ENCODE results near the gene VSNL1.

The VSNL1 gene

GRCh38 chr2:17625446-17625845 lies 85.0 kb downstream of the VSNL1 start:
- Histone ChIP-seq H3K9me3 (ENCODE audit: control insufficient read depth, insufficient read depth, low read depth, low read length) (no peaks in the 10 kb centered on the region), H3K4me3 (ENCODE audit: low read depth, low read length) (no peak overlapping the region), H3K27ac (ENCODE audit: extremely low read depth, low read depth, low read length) (no peak overlapping the region), H3K36me3 (ENCODE audit: control insufficient read depth in 2 of 2, insufficient read depth in 1 of 2, low read length in 2 of 2) (no peaks in the 10 kb centered on the region), H3K4me1 (ENCODE audit: control insufficient read depth, insufficient read depth, low read length) (no peaks in the 10 kb centered on the region; the same call in 1 of the 2 replicates)
- ChIA-PET CTCF (interaction anchor here (1.3 kb wide), 1 partner anchor 21 kb away, joined by 6 read pairs; no protein-coding TSS in a partner anchor), POLR2A (no interaction called here)
- TF ChIP-seq ZNF169 (tag by site-specific recombination; IDR thresholded peaks at IDR 0.05): no peak
- TF ChIP-seq ZNF560 (tag by site-specific recombination; IDR thresholded peaks at IDR 0.05; ENCODE audit: borderline replicate concordance): no peak
- TF ChIP-seq ZNF830 (tag by site-specific recombination; IDR thresholded peaks at IDR 0.05; ENCODE audit: low read depth): no peak
- TF ChIP-seq ZFP3 (tag by site-specific recombination; IDR thresholded peaks at IDR 0.05; ENCODE audit: low read depth): no peak
- TF ChIP-seq ZNF654 (tag by site-specific recombination; IDR thresholded peaks at IDR 0.05; ENCODE audit: low read depth): no peak
- no peak for TF ChIP-seq MEIS1 (CRISPR knock-in tag; IDR thresholded peaks at IDR 0.05; ENCODE audit: borderline replicate concordance)
- TF ChIP-seq SETDB1 (IDR thresholded peaks at IDR 0.05; ENCODE audit: insufficient read length, low read length): no peak
- TF ChIP-seq SP2 (tag by site-specific recombination; IDR thresholded peaks at IDR 0.05): no peak
- no peak for TF ChIP-seq ZFP41 (tag by site-specific recombination; IDR thresholded peaks at IDR 0.05; ENCODE audit: borderline replicate concordance)
- TF ChIP-seq, protein P1, sequence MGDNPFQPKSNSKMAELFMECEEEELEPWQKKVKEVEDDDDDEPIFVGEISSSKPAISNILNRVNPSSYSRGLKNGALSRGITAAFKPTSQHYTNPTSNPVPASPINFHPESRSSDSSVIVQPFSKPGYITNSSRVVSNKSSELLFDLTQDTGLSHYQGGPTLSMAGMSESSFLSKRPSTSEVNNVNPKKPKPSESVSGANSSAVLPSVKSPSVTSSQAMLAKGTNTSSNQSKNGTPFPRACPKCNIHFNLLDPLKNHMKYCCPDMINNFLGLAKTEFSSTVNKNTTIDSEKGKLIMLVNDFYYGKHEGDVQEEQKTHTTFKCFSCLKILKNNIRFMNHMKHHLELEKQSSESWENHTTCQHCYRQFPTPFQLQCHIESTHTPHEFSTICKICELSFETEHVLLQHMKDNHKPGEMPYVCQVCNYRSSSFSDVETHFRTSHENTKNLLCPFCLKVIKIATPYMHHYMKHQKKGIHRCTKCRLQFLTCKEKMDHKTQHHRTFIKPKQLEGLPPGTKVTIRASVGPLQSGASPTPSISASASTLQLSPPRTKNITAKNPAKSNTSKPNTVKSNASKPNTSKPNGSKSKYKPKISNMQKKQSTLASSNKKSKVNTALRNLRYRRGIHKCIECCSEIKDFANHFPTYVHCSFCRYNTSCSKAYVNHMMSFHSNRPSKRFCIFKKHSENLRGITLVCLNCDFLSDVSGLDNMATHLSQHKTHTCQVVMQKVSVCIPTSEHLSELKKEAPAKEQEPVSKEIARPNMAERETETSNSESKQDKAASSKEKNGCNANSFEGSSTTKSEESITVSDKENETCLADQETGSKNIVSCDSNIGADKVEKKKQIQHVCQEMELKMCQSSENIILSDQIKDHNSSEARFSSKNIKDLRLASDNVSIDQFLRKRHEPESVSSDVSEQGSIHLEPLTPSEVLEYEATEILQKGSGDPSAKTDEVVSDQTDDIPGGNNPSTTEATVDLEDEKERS (tag by site-specific recombination; IDR thresholded peaks at IDR 0.05): no peak

GRCh38 chr2:17626986-17627385 lies 86.5 kb downstream of the VSNL1 start:
- Histone ChIP-seq H3K9me3 (ENCODE audit: control insufficient read depth, insufficient read depth, low read depth, low read length) (no peaks in the 10 kb centered on the region), H3K4me1 (ENCODE audit: control insufficient read depth, insufficient read depth, low read length) (no peaks in the 10 kb centered on the region; the same call in 1 of the 2 replicates), H3K36me3 (ENCODE audit: control insufficient read depth in 2 of 2, insufficient read depth in 1 of 2, low read length in 2 of 2) (no peaks in the 10 kb centered on the region), H3K4me3 (ENCODE audit: low read depth, low read length) (no peak overlapping the region), H3K27ac (ENCODE audit: extremely low read depth, low read depth, low read length) (no peak overlapping the region)
- TF ChIP-seq GLIS1 (tag by site-specific recombination; IDR thresholded peaks at IDR 0.05): peak; percentile 38; the same call in 1 of the 2 replicates
- no peak for TF ChIP-seq KLF9 (tag by site-specific recombination; IDR thresholded peaks at IDR 0.05; ENCODE audit: low read depth)
- no peak for TF ChIP-seq ZSCAN16 (tag by site-specific recombination; IDR thresholded peaks at IDR 0.05)
- ChIA-PET POLR2A (no interaction called here), CTCF (interaction anchor here (0.6 to 2.4 kb wide), 3 partner anchors 10 to 1689 kb away, joined by 3 to 7 read pairs (median 3); no protein-coding TSS in a partner anchor)

- no peak overlapping the region for H3K27ac ChIP-seq (ENCODE audit: extremely low read depth, low read depth, low read length)
- ChIA-PET CTCF (interaction anchor here (1.1 to 2.4 kb wide), 2 partner anchors 11 to 19 kb away, joined by 3 to 7 read pairs; no protein-coding TSS in a partner anchor), POLR2A (no interaction called here)
- no peaks in the 10 kb centered on the region for H3K9me3 ChIP-seq (ENCODE audit: control insufficient read depth, insufficient read depth, low read depth, low read length)
- no peaks in the 10 kb centered on the region for H3K36me3 ChIP-seq (ENCODE audit: control insufficient read depth in 2 of 2, insufficient read depth in 1 of 2, low read length in 2 of 2)
- no peaks in the 10 kb centered on the region; the same call in 1 of the 2 replicates for H3K4me1 ChIP-seq (ENCODE audit: control insufficient read depth, insufficient read depth, low read length)
- no peak overlapping the region for H3K4me3 ChIP-seq (ENCODE audit: low read depth, low read length)
- no peak for TF ChIP-seq ZNF19 (tag by site-specific recombination; IDR thresholded peaks at IDR 0.05; ENCODE audit: low read depth)
- no peak for TF ChIP-seq ZNF837 (tag by site-specific recombination; IDR thresholded peaks at IDR 0.05)
- no peak for TF ChIP-seq ZNF76 (tag by site-specific recombination; IDR thresholded peaks at IDR 0.05; ENCODE audit: borderline replicate concordance, low read depth)
- no peak for TF ChIP-seq ATF2 (tag by site-specific recombination; IDR thresholded peaks at IDR 0.05; ENCODE audit: low read depth)
- TF ChIP-seq WT1 (tag by site-specific recombination; IDR thresholded peaks at IDR 0.05): no peak
- TF ChIP-seq ZBTB49 (tag by site-specific recombination; IDR thresholded peaks at IDR 0.05; ENCODE audit: low read depth): no peak
- TF ChIP-seq ZNF514 (tag by site-specific recombination; IDR thresholded peaks at IDR 0.05): no peak
- TF ChIP-seq, protein P2, sequence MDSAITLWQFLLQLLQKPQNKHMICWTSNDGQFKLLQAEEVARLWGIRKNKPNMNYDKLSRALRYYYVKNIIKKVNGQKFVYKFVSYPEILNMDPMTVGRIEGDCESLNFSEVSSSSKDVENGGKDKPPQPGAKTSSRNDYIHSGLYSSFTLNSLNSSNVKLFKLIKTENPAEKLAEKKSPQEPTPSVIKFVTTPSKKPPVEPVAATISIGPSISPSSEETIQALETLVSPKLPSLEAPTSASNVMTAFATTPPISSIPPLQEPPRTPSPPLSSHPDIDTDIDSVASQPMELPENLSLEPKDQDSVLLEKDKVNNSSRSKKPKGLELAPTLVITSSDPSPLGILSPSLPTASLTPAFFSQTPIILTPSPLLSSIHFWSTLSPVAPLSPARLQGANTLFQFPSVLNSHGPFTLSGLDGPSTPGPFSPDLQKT (IDR thresholded peaks at IDR 0.05; ENCODE audit: borderline replicate concordance, low read depth, low read length): no peak
- TF ChIP-seq TRIM28 (IDR thresholded peaks at IDR 0.05; ENCODE audit: borderline replicate concordance, low read length): no peak
- TF ChIP-seq ZNF202 (tag by site-specific recombination; IDR thresholded peaks at IDR 0.05; ENCODE audit: borderline replicate concordance): no peak
- TF ChIP-seq GLI4 (tag by site-specific recombination; IDR thresholded peaks at IDR 0.05): no peak
- no peak for TF ChIP-seq GLIS1 (tag by site-specific recombination; IDR thresholded peaks at IDR 0.05)
- TF ChIP-seq IKZF3 (tag by site-specific recombination; IDR thresholded peaks at IDR 0.05): no peak
Observed at GRCh38 chr2:17627434-17627833, 86.9 kb downstream of the VSNL1 start.

All from HEK293 (cell line).